Left ventricle myocardium inferior (tissue), 1 donor: ENCODE measurements around the gene PEX11G. TPM values are rescaled to one million over a fixed set of nuclear protein-coding genes. Genes with fewer than 3 reads are reported as not detected.

ENCODE experiments used
- DNase-seq: peaks from one replicate; pipeline ENCODE4 v3.0.0-alpha.2; 2020
- H3K27ac ChIP-seq: fragments of 200-600 bp; replicated peaks from 2 replicates; pipeline ENCODE4 v1.8.0; 2021
- H3K27me3 ChIP-seq: fragments of 200-600 bp; 2 replicates; pipeline ENCODE4 v1.8.0; 2021; ENCODE audit warnings: low read depth
- H3K36me3 ChIP-seq: fragments of 200-600 bp; 2 replicates; pipeline ENCODE4 v1.8.0; 2021
- H3K4me1 ChIP-seq: fragments of 200-600 bp; 2 replicates; pipeline ENCODE4 v1.8.0; 2021
- H3K4me3 ChIP-seq: fragments of 200-600 bp; 2 replicates; pipeline ENCODE4 v1.8.0; 2021; ENCODE audit warnings: mild to moderate bottlenecking, moderate library complexity
- H3K9me3 ChIP-seq: fragments of 200-600 bp; replicated peaks from 2 replicates; pipeline ENCODE4 v1.8.0; 2021
- CTCF ChIP-seq: fragments of 200-600 bp; IDR thresholded peaks from 2 replicates; pipeline ENCODE4 v1.8.0; 2021; ENCODE audit warnings: antibody characterized with exemption, mild to moderate bottlenecking, borderline replicate concordance
- intact Hi-C: fragments of 100-400 bp; cut with micrococcal nuclease; formaldehyde crosslinking; loops from one replicate; pipeline ENCODE4 v1.11.0; 2022
- total RNA-seq: library from RNA; stranded (reverse); fragmentation: NEBNext Ultra II Directional; extraction: Animal tissue kit (Norgen Biotek cat#: 25700); gene quantifications from one replicate; pipeline ENCODE4 v1.2.1, GENCODE V29; 2021
- donor health status: DM: no; HTN: yes; CAD: no; lungs with severe emphysema.

Gene PEX11G
- total RNA-seq, 1 donor from 2014 or later: 1.2 TPM

GRCh38 chr19:7480222-7480969 lies 8.4 kb downstream of the PEX11G start:
- H3K27me3 ChIP-seq: no peaks in the 10 kb centered on the region
- intact Hi-C loops: no loop called here
- H3K9me3 ChIP-seq: no peaks in the 10 kb centered on the region
- H3K4me1 ChIP-seq: peaks cover 24% of the 10 kb centered on the region
- H3K4me3 ChIP-seq: no peak overlapping the region
- H3K27ac ChIP-seq: peak overlapping the region; percentile 2
- H3K36me3 ChIP-seq: peaks cover 9% of the 10 kb centered on the region
- no peak for DNase-seq
- TF ChIP-seq CTCF: no peak

- Histone ChIP-seq H3K27me3 (no peaks in the 10 kb centered on the region), H3K9me3 (no peaks in the 10 kb centered on the region), H3K27ac (no peak overlapping the region), H3K4me1 (peaks cover 24% of the 10 kb centered on the region), H3K4me3 (no peak overlapping the region), H3K36me3 (peaks cover 9% of the 10 kb centered on the region)
- DNase-seq: no peak
- no peak for TF ChIP-seq CTCF
- intact Hi-C loops: no loop called here
Measured at GRCh38 chr19:7478843-7479227, 10.0 kb downstream of the PEX11G start.

GRCh38 chr19:7478173-7478842 lies 10.5 kb downstream of the PEX11G start:
- intact Hi-C loops: no loop called here
- H3K27ac ChIP-seq: no peak overlapping the region
- no peak overlapping the region for H3K4me3 ChIP-seq
- DNase-seq: no peak
- no peak for TF ChIP-seq CTCF
- no peaks in the 10 kb centered on the region for H3K27me3 ChIP-seq
- peaks cover 20% of the 10 kb centered on the region for H3K4me1 ChIP-seq
- no peaks in the 10 kb centered on the region for H3K9me3 ChIP-seq
- H3K36me3 ChIP-seq: peaks cover 9% of the 10 kb centered on the region

GRCh38 chr19:7477758-7478157 lies 11.1 kb downstream of the PEX11G start:
- no peak for DNase-seq
- no peak overlapping the region for H3K4me3 ChIP-seq
- H3K36me3 ChIP-seq: peaks cover 9% of the 10 kb centered on the region
- intact Hi-C loops: no loop called here
- TF ChIP-seq CTCF: no peak
- H3K4me1 ChIP-seq: peaks cover 14% of the 10 kb centered on the region
- H3K27me3 ChIP-seq: no peaks in the 10 kb centered on the region
- H3K27ac ChIP-seq: no peak overlapping the region
- H3K9me3 ChIP-seq: no peaks in the 10 kb centered on the region

- H3K27ac ChIP-seq: no peak overlapping the region
- TF ChIP-seq CTCF: no peak
- peaks cover 6% of the 10 kb centered on the region for H3K4me1 ChIP-seq
- H3K36me3 ChIP-seq: peaks cover 12% of the 10 kb centered on the region
- no peak for DNase-seq
- H3K9me3 ChIP-seq: no peaks in the 10 kb centered on the region
- intact Hi-C loops: no loop called here
- no peak overlapping the region for H3K4me3 ChIP-seq
- H3K27me3 ChIP-seq: no peaks in the 10 kb centered on the region
Measured at GRCh38 chr19:7476777-7477494, 11.9 kb downstream of the PEX11G start.
